Muscle layer of colon (tissue), 2 donors: Measurements from ENCODE around the gene RABL6.
"Not testable (repeated sequence)": the region's sequence is repeated elsewhere in the genome, so short reads cannot be mapped to it uniquely, and the experiment has no call there.

Experiments
- H3K27ac ChIP-seq: one replicate; pipeline ENCODE4 v1.7.0; 2013; ENCODE audit warnings: low read depth, mild to moderate bottlenecking, low read length, moderate library complexity
- H3K27me3 ChIP-seq, 2 donors: one replicate each; pipeline ENCODE4 v1.7.0; 2013; ENCODE audit warnings: low read length in 2 of 2, mild to moderate bottlenecking in 2 of 2; ENCODE audit not compliant: insufficient read depth in 2 of 2, control insufficient read depth in 1 of 2
- H3K36me3 ChIP-seq: one replicate; pipeline ENCODE4 v1.7.0; 2013; ENCODE audit warnings: mild to moderate bottlenecking, low read length; ENCODE audit not compliant: insufficient read depth
- H3K4me1 ChIP-seq: one replicate; pipeline ENCODE4 v1.7.0; 2013; ENCODE audit warnings: mild to moderate bottlenecking, low read length; ENCODE audit not compliant: insufficient read depth
- H3K4me3 ChIP-seq, 2 donors: one replicate each; pipeline ENCODE4 v1.7.0; 2013; ENCODE audit warnings: low read length in 2 of 2, low read depth in 1 of 2, mild to moderate bottlenecking in 1 of 2, moderate library complexity in 1 of 2
- H3K9ac ChIP-seq: one replicate; pipeline ENCODE4 v1.7.0; 2013; ENCODE audit warnings: low read length
- H3K9me3 ChIP-seq: one replicate; pipeline ENCODE4 v1.7.0; 2013; ENCODE audit warnings: mild to moderate bottlenecking, low read length
- donor health status: abdominal sarcoma.
- donor health status: Adenocarcinoma of cecum.

The RABL6 gene

GRCh38 chr9:136807281-136808074, at the start of gene RABL6:
RABL6 (plus strand) TSS chr9:136807948; CDS start chr9:136808197, 249 bp downstream.
- H3K27ac ChIP-seq = peak within 1 kb of the TSS; percentile 82
- peaks cover 36% of the 10 kb centered on the region for H3K4me1 ChIP-seq
- peaks cover 0 to 2% of the 10 kb centered on the region in 2 donors for H3K27me3 ChIP-seq
- peak within 1 kb of the TSS; percentile 66 to 99 for H3K4me3 ChIP-seq
- H3K36me3 ChIP-seq = peaks cover 4% of the 10 kb centered on the region
- no peaks in the 10 kb centered on the region for H3K9me3 ChIP-seq
- peak within 1 kb of the TSS; percentile 72 for H3K9ac ChIP-seq

- peaks cover 5 to 17% of the 10 kb centered on the region in 2 donors for H3K27me3 ChIP-seq
- no peak overlapping the region for H3K4me3 ChIP-seq
- no peak overlapping the region for H3K27ac ChIP-seq
- H3K9me3 ChIP-seq = no peaks in the 10 kb centered on the region
- no peaks in the 10 kb centered on the region for H3K36me3 ChIP-seq
- H3K4me1 ChIP-seq = no peaks in the 10 kb centered on the region
- H3K9ac ChIP-seq = no peak overlapping the region
Observed at GRCh38 chr9:136759001-136759400, 48.7 kb upstream of the RABL6 start.

- Histone ChIP-seq H3K9me3 (no peaks in the 10 kb centered on the region), H3K36me3 (no peaks in the 10 kb centered on the region), H3K4me1 (no peaks in the 10 kb centered on the region), H3K27ac (no peak overlapping the region), H3K27me3 (peaks cover 9 to 22% of the 10 kb centered on the region in 2 donors), H3K4me3 (no peak overlapping the region), H3K9ac (no peak overlapping the region)
Observed at GRCh38 chr9:136759436-136760325, 48.1 kb upstream of the RABL6 start.

- no peak overlapping the region for H3K27ac ChIP-seq
- no peak overlapping the region for H3K4me3 ChIP-seq
- H3K36me3 ChIP-seq = no peaks in the 10 kb centered on the region
- no peak overlapping the region for H3K9ac ChIP-seq
- no peaks in the 10 kb centered on the region for H3K9me3 ChIP-seq
- no peaks in the 10 kb centered on the region for H3K4me1 ChIP-seq
- H3K27me3 ChIP-seq = peaks cover 9 to 23% of the 10 kb centered on the region in 2 donors
Observed at GRCh38 chr9:136760424-136760823, 47.3 kb upstream of the RABL6 start.

GRCh38 chr9:136760834-136761544, 46.8 kb upstream of the RABL6 start:
- H3K9me3 ChIP-seq, H3K27ac ChIP-seq, H3K9ac ChIP-seq, H3K4me3 ChIP-seq, H3K36me3 ChIP-seq, H3K4me1 ChIP-seq: not testable (repeated sequence)
- H3K27me3 ChIP-seq = peaks cover 9 to 23% of the 10 kb centered on the region in 2 donors

- Histone ChIP-seq H3K27ac (no peak overlapping the region), H3K9me3 (no peaks in the 10 kb centered on the region), H3K9ac (no peak overlapping the region), H3K36me3 (no peaks in the 10 kb centered on the region), H3K27me3 (peaks cover 9 to 23% of the 10 kb centered on the region in 2 donors), H3K4me3 (no peak overlapping the region), H3K4me1 (no peaks in the 10 kb centered on the region)
Observed at GRCh38 chr9:136761545-136761981, 46.2 kb upstream of the RABL6 start.

- Histone ChIP-seq H3K27me3 (peaks cover 9 to 22% of the 10 kb centered on the region in 2 donors), H3K9me3 (no peaks in the 10 kb centered on the region), H3K9ac (no peak overlapping the region), H3K27ac (no peak overlapping the region), H3K36me3 (no peaks in the 10 kb centered on the region), H3K4me1 (no peaks in the 10 kb centered on the region), H3K4me3 (no peak overlapping the region)
Observed at GRCh38 chr9:136762221-136762691, 45.5 kb upstream of the RABL6 start.

GRCh38 chr9:136762915-136763648, 44.7 kb upstream of the RABL6 start:
- H3K36me3 ChIP-seq = no peaks in the 10 kb centered on the region
- peaks cover 9 to 22% of the 10 kb centered on the region in 2 donors for H3K27me3 ChIP-seq
- H3K9me3 ChIP-seq = no peaks in the 10 kb centered on the region

GRCh38 chr9:136763649-136764035, 44.1 kb upstream of the RABL6 start:
- Histone ChIP-seq H3K36me3 (no peaks in the 10 kb centered on the region), H3K4me1 (no peaks in the 10 kb centered on the region), H3K9ac (no peak overlapping the region), H3K4me3 (no peak overlapping the region), H3K27ac (no peak overlapping the region), H3K9me3 (no peaks in the 10 kb centered on the region), H3K27me3 (peaks cover 9 to 25% of the 10 kb centered on the region in 2 donors)

More at GRCh38 chr9:136762915-136763648, 44.7 kb upstream of the RABL6 start:
- Histone ChIP-seq H3K4me3 (no peak overlapping the region), H3K9ac (no peak overlapping the region), H3K4me1 (no peaks in the 10 kb centered on the region), H3K27ac (no peak overlapping the region)

- H3K27ac ChIP-seq = no peak within 1 kb of the TSS
- no peaks in the 10 kb centered on the region for H3K4me1 ChIP-seq
- H3K9me3 ChIP-seq = no peaks in the 10 kb centered on the region
- no peak within 1 kb of the TSS for H3K9ac ChIP-seq
- no peak within 1 kb of the TSS for H3K4me3 ChIP-seq
- peaks cover 9 to 25% of the 10 kb centered on the region in 2 donors for H3K27me3 ChIP-seq
- H3K36me3 ChIP-seq = no peaks in the 10 kb centered on the region
Observed at GRCh38 chr9:136764301-136764891, 43.4 kb upstream of the RABL6 start, which contains the start of gene LCN15. LCN15 (minus strand) TSS chr9:136764518; CDS start chr9:136764488, 30 bp downstream.
